ENCODE data around the gene LONRF3.
A peak's percentile ranks its signal among the peaks of the same experiment; 100 is the strongest.

LONRF3 gene

DNA sequence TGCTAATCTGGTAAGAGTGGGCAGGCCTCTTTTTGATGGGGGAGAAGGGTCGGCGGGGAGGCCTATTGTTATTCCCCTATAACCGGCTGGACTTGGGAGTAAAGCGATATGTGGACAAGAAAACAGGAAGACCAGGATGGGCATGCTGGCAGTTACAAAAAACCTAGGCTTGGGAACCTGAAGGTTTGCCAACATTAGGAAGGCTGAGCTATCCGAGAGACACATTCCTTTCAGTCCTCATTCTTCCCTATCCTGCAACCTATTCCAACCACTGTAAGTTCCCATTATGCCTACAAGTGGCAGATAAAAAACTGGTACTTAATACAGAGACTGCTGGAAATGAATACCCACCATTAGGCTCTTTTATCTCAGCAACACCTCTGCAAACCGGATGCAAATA lies 66.0 kb downstream of the LONRF3 start:
- DNase-seq: no peak

DNA sequence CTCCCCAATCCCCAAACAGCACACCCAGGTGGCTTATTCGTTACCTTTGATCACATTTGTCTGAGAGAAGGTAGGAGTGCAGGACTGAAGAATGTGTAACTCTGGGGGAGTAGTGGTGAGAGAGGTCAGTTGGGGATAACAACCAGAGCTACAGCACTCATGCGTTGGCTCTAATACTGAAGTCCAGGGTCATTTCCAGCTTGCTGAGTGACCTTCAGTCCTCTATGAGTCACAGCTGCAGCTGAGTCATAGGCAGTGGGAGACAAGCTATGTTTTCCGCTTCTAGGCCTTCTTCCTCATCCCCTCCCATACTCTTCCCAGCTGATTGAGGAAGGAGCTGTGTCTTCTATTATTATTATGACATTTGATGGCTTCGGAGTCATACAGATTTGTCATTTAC lies 66.8 kb downstream of the LONRF3 start:
- DNase-seq: peak; percentile 0

DNA sequence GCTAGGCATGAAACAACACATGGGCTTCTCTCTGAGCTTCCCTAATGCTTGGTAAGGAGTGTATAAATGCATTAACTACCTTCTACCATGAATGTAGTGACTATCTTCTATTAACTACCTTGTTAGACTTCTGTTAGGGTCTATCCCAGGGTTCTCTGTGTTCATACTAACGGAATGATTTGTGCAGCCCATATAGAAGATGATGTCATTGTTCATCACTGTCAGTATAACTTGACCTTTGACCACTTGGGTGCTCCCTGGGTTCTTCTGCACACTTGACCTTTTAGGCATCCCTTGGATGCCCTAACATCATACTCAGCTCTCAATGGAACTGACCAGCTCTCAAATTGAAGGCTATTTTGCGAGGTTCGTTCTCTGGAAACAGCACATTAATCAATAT lies 67.6 kb downstream of the LONRF3 start:
- DNase-seq: no peak

DNA sequence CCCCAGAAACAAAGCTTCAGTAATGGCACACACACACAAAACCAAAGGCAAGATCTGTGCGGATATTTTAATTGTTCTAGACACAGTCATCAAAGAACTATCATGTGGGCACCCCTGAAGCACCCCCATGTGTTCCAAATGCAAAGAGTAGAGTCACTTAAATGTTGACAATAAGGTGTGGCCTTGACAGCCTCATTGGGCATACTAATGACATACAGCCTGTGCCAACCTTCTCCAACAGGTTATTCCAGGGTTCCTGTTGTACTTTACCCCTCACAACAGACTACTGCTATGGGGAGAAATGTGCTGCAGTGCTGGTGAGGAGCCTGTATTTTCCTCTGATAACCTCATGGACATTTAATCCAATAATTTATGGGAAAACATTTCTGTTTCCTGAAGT lies 68.6 kb downstream of the LONRF3 start:
- DNase-seq: no peak

DNA sequence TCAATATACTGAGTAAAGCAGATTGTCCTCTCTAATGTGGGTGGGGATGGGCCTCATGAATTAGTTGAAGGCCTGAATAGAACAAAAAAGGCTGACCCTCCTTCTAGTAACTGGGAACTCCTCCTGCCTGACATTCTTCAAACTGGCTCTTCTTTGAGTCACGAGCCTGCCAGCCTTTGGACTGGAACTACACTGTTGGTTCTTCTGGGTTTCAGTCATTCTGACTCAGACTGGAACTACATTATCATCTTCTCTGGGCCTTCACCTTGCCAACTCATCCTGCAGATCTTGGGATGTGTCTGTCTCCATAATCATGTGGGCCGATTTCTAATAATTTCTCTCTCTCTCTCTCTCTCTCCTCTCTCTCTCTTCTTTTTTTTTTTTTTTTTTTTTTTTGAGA lies 71.5 kb downstream of the LONRF3 start:
- no peak for DNase-seq

DNA sequence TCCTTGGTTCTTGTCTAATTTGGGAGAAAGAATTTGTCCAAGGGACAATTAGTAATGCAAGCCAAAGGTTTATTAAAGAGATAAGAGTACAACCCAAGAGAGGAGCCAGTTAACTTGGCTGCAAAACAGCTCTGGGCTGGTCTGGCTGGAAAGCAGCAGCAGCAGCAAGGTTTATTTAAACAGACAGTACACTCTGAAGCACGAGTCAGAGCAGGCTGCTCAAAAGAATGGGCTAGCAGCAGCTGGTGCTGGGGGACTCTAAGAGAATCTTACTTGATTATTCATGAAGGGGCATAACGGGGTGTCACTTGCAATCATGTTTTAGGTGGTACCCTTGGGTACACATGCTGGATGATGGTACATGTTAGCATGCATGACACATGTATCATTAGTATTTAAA lies 81.3 kb downstream of the LONRF3 start:
- no peak for DNase-seq

DNA sequence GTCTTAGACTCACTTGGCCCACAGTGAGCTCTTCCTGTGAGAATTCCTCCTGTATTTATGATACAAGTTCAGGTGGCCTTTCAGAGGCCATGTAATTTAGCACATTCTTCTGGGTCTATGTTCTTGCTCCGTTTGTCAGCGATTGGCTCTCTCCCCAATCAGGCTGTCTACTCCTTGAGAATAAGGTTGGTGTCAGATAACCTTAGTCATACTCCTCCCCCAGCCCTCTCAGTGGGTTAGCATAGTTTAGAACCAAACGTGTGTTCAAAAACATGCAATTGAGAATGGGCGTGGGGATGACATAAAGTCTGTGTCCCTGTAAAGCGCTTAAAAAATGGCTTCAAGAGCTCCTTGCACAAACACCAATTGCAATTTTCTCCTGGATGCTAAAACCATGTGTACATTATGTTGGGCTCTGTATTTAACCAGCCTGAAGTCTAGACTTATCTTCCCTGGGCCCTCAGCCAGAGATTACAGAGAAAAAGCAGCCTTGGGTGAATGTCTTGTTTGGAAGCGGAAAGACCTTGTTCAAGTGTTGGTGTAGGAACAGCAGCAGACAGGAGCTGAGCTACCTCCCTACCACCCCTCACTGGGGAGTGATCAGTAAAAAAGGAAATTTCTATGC lies 88.4 kb downstream of the LONRF3 start:
- no peak for DNase-seq

DNA sequence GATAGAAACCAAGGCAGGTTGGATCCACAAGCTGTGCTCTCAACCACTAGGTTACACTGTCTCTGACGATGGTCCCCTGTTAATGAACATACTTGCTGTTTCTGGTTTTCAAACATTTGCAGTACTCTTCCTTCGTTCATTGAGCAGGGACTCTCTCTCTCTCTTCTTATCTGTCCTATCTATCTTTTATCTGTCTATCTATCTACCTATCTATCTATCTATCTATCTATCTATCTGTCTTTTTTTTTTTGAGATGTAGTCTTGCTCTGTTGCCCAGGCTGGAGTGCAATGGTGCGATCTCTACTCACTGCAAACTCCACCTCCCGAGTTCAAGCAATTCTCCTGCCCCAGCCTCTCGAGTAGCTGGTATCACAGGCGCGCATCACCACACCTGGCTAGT lies 89.0 kb downstream of the LONRF3 start:
- no peak for DNase-seq

DNA sequence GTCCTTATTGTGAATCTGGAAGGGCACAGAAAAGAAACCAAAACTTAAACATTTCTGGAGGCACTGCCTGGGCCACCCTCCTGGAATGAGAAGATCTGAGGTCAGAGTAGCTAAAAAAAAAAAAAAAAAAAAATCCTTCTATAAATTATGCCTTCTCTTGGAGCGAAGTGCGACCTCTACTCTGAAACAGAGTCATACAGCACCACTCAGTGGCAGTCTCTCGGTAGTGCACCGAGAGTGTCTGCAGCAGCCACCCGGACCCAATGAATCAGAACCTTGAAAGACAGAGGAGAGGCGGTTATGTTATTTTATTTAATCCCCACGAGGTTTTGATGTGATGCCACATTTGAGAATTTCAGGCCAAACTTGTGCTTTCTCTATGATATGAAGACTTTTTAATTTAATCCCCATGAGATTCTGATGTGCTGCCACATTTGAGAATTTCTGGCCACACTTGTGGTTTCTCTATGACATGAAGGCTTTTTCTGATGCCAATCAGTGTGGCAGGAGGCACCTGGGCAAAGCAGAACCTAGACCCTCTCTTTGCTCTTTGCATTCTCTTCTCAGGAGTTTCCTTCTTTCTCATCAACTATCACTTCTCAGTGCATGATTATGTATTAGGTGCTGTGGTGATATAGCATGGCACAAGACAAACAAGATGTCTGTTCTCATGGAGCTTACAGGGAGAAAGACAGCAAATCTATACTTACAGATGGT lies 92.8 kb downstream of the LONRF3 start:
- peak; percentile 27 for DNase-seq
